Mucosa of descending colon (tissue), 3 donors: ENCODE data around the gene MEIS2. TPM values are rescaled to one million over a fixed set of nuclear protein-coding genes. Genes with fewer than 3 reads are reported as not detected.

Experiments used
- ATAC-seq: fragments of 200-7000 bp; cut with Tn5 transposase; one replicate; pipeline ENCODE4 v1.9.1; 2020; ENCODE audit warnings: mild to moderate bottlenecking, moderate library complexity
- DNase-seq, 3 donors: peaks; one replicate each; pipeline ENCODE4 v3.0.0-alpha.2; 2020
- H3K36me3 ChIP-seq: fragments of 200-600 bp; one replicate; pipeline ENCODE4 v1.8.0; 2021; ENCODE audit warnings: low read depth, mild to moderate bottlenecking
- H3K4me1 ChIP-seq: fragments of 200-600 bp; one replicate; pipeline ENCODE4 v1.8.0; 2021; ENCODE audit warnings: low read depth, mild to moderate bottlenecking
- H3K4me3 ChIP-seq: fragments of 200-600 bp; one replicate; pipeline ENCODE4 v1.8.0; 2021; ENCODE audit warnings: mild to moderate bottlenecking
- H3K9me3 ChIP-seq: fragments of 200-600 bp; one replicate; pipeline ENCODE4 v1.8.0; 2021; ENCODE audit warnings: mild to moderate bottlenecking
- CTCF ChIP-seq: fragments of 200-600 bp; IDR thresholded peaks from one replicate; pipeline ENCODE4 v1.8.0; 2022; ENCODE audit warnings: antibody characterized with exemption, mild to moderate bottlenecking
- intact Hi-C, 2 donors: fragments of 100-400 bp; cut with DNase I in 1 of 2; cut with micrococcal nuclease in 1 of 2; formaldehyde crosslinking; loops; one replicate each; pipeline versions ENCODE4 v1.11.0 to v1.11.1; 2022; cut with DNase I, micrococcal nuclease
- total RNA-seq, 3 donors: library from RNA; stranded (reverse); fragmentation: NEBNext Ultra II Directional in 2 of 3; extraction: Animal tissue kit (Norgen Biotek cat#: 25700) in 2 of 3; gene quantifications; one replicate each; pipeline versions ENCODE4 v1.2.1 to v1.2.4, GENCODE V29; 2021 to 2023
- donor health status: DM: no; HTN: no; CAD: no; lungs with moderate emphysema.
- donor health status: DM: no; HTN: no; CAD: no.
- donor health status: DM: no; HTN: yes; CAD: no.

MEIS2 gene
- total RNA-seq, 3 donors from 2014 or later, result 3.8 to 93.3 (median 8.9) TPM

- TF ChIP-seq CTCF, result no peak
- DNase-seq, result no peak
- peaks cover 4% of the 10 kb centered on the region for H3K4me1 ChIP-seq
- no peaks in the 10 kb centered on the region for H3K9me3 ChIP-seq
- H3K4me3 ChIP-seq, result no peak overlapping the region
- H3K36me3 ChIP-seq, result no peaks in the 10 kb centered on the region
- ATAC-seq, result no peak
- intact Hi-C loops, result loop anchor here (5.0 to 10.0 kb wide), 4 partner anchors 224 to 254 kb away; partner anchors contain the start of gene MEIS2 (in 1 of the 2)
Measured at GRCh38 chr15:36880913-36881460, 219.4 kb downstream of the MEIS2 start.

DNA sequence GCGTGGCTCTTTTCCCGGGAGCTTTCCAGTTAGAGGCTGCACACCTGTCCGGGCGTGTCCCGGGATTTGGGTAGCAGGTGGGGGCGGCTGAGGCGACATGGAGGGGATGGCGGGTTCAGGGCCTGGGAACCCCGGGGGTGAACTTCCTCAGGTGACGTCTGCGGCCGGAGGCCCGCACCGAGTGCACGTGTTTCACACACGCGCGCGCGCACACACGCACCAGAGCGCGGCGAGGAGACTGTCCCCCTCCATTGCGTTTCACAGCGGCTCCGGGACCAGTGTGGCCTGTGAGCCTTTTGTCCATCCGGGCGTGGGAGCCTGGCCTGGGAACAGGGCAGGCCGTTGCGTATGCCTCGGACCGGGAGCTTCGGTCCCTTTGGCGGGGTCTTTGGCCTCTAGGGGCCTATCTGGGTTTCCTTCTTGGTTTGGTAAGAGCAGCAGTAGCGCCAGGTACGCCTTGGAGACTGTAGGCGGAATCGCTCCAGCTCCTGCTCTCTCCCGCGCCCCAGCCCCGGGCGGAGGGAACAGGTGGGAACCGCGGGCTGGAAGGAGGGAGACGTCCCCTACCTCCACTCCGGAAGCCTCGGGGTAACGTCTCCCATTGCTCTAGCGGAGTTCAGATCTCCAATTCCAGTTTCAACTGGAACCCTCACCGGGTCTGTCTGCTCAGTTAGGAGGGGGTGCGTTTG lies 220.0 kb downstream of the MEIS2 start:
- Histone ChIP-seq H3K9me3 (no peaks in the 10 kb centered on the region), H3K4me1 (peaks cover 4% of the 10 kb centered on the region), H3K36me3 (no peaks in the 10 kb centered on the region), H3K4me3 (no peak overlapping the region)
- DNase-seq (no peak), ATAC-seq (no peak)
- no peak for TF ChIP-seq CTCF
- intact Hi-C loops, result loop anchor here (5.0 to 10.0 kb wide), 4 partner anchors 224 to 254 kb away; partner anchors contain the start of gene MEIS2 (in 1 of the 2)

GRCh38 chr15:36879568-36880222 lies 220.7 kb downstream of the MEIS2 start:
- Histone ChIP-seq H3K36me3 (no peaks in the 10 kb centered on the region), H3K4me3 (no peak overlapping the region), H3K9me3 (no peaks in the 10 kb centered on the region), H3K4me1 (peaks cover 4% of the 10 kb centered on the region)
- intact Hi-C loops, result loop anchor here (5.0 to 10.0 kb wide), 4 partner anchors 225 to 255 kb away; partner anchors contain the start of gene MEIS2 (in 1 of the 2)
- no peak for TF ChIP-seq CTCF
- ATAC-seq, result no peak
- DNase-seq, result no peak

DNA sequence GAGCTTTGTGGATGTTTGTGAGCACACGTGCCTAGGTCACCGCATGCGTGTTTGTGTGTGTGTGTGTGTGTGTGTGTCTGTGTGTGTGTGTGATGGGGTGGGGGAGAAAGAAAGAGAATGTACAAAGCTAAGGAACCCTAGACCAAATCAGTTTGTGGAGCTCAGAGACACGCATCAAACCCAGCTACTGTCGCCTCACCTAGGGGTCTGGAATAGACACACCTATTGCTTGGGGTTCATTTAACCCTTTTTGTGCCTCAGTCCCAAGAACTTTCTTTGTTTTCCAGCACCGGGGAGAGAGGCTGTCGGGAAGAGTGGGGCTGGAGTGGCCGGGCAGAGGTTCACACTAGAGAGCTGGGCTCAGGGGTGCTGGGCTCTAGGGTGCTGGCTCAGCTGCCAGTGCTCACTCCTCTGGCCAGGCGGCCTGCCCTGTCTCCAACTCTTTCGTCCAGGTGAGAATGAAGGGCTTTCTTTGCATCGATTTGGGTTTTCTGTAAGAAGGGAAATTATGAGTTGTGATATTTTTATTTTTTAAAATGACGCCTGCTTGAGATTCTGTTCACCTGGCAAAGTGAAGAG lies 221.6 kb downstream of the MEIS2 start:
- no peak for TF ChIP-seq CTCF
- intact Hi-C loops, result no loop called here
- no peaks in the 10 kb centered on the region for H3K9me3 ChIP-seq
- H3K4me1 ChIP-seq, result peaks cover 4% of the 10 kb centered on the region
- no peak overlapping the region for H3K4me3 ChIP-seq
- DNase-seq (no peak), ATAC-seq (no peak)
- H3K36me3 ChIP-seq, result no peaks in the 10 kb centered on the region

DNA sequence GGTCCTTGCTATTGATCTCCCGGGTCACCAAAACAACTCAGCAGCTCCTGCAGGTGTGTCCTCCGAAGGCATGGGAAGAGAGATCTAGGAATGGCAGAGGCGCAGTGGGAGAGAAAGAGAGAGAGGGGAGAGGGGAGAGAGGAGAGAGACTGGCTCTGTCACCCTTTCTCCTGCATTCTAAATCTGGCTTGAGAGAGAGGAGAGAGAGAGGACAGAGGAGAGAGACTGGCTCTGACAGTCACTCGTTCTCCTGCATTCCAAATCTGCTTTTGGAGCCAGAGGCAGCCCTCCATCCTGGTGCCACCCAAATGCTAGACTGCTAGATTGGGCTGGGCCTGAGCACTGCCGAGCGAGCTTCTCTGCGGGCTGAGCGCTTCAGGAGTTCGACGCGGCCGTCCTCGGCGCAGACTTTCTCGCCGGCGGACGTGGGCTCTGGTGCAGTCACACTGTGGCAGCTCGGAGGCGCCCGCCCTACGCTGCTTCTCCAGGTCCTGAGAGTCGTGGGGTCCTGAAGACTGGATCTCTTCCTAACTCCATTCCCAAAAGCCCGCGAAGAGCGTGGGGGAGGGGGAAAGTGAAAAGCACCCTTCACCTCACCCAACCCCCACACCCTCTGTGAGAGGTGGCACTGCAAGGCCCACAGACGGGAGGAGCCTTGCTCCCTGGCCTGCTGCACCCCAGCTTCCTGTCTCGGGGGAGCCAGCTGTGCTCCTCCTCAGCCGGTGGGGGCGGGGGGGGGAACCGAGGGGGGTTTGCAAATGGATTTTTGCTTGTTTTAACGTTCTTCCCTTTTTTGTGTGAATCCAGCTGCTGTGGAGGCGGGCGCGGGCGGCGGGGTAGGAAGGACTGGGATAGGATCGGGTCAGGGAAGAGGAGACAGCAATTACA lies 222.3 kb downstream of the MEIS2 start:
- no peak for TF ChIP-seq CTCF
- intact Hi-C loops, result no loop called here
- Histone ChIP-seq H3K9me3 (no peaks in the 10 kb centered on the region), H3K4me1 (peaks cover 4% of the 10 kb centered on the region), H3K36me3 (no peaks in the 10 kb centered on the region), H3K4me3 (no peak overlapping the region)
- DNase-seq, result no peak
- peak; percentile 21 for ATAC-seq
